SH-SY5Y (cell line): ENCODE results near the gene EGFL7.

Experiments
- GATA2 ChIP-seq: IDR thresholded peaks from 2 replicates; pipeline ENCODE4 v1.6.1; 2011; ENCODE audit warnings: mild to moderate bottlenecking, low read depth, low read length
- GATA3 ChIP-seq: IDR thresholded peaks from 2 replicates; pipeline ENCODE4 v1.6.1; 2011; ENCODE audit warnings: low read depth, mild to moderate bottlenecking, low read length, moderate library complexity

DNA sequence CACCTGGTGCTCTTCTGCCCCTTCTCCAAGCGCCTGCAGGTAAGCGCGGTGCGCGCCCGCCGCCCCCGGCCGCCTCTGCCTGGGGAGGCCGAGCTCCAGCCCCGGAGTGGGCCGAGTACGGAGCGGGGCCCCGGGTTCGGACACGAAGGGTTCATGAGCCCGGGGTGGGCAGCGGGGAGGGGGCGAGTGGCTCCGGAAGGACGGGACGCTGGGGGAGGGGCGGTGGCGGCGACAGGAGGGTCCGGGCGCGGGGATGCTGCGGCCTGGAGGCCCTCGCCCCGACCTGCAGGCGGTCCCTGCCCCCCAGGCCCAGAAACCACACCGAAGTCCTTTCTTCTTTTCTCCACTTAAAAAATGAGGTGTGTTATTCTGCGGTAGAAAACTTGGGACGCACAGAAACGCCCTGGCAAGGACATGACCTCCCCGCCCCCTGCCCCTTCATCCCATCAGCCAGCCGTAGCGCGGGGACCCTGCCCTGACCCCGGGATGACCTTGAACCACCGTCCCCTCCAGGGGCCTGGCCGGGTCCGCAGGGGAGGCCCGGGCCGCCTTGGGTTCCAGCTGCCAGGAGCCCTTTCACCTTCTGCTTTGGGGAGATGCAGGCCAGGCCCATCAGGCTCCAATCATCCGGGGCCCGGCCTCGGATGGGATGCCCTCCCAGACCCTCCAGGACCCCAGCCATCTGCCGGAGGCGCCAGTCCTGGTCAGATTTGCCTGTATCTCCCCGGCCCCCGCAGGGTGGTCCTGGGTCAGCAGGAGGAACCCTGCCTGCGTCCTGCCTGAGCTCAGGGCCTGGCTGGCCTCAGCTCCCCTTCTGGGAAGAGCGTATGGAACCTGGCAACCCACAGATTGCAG lies 50.2 kb downstream of the EGFL7 start:
- TF ChIP-seq GATA2 = no peak
- TF ChIP-seq GATA3 = no peak
